OCI-LY7 (cell line): ENCODE data around the gene C1orf210. TPM values are rescaled to one million over a fixed set of nuclear protein-coding genes. Genes with fewer than 3 reads are reported as not detected.

Source experiments
- BruUV-seq: library from RNA; stranded (reverse); fragments of 400-500 nt; replicated peaks from 2 replicates; lab custom pipeline; 2021; lab: Mats Ljungman, UMichigan
- CTCF ChIA-PET: fragments of 300-600 bp; sonication (Branson Sonifier 250); formaldehyde crosslinking; loops from one replicate; lab custom pipeline; 2022; ENCODE audit warnings: antibody characterized with exemption; ENCODE audit not compliant: unreplicated experiment; lab: Charles Lee
- POLR2A ChIA-PET: fragments of 300-600 bp; sonication (Branson Sonifier 250); formaldehyde crosslinking; loops from one replicate; lab custom pipeline; 2022; ENCODE audit warnings: antibody characterized with exemption; lab: Charles Lee
- DNase-seq: peaks from one replicate; pipeline ENCODE4 v3.0.0-alpha.2; 2015; ENCODE audit warnings: low spot score
- H2AFZ ChIP-seq: fragments of 200-600 bp; sonication (generic), shearing (Covaris generic); 2 replicates; pipeline ENCODE4 v1.6.1; 2014; ENCODE audit warnings: mild to moderate bottlenecking, antibody characterized with exemption, low read length, moderate library complexity
- H3K27ac ChIP-seq: fragments of 200-600 bp; sonication (generic); 2 replicates; pipeline ENCODE4 v1.5.1; 2014; ENCODE audit warnings: mixed run types, low read depth, mild to moderate bottlenecking, moderate library complexity, low read length, inconsistent platforms; ENCODE audit not compliant: poor library complexity, severe bottlenecking
- H3K36me3 ChIP-seq: fragments of 200-600 bp; sonication (generic); 2 replicates; pipeline ENCODE4 v1.6.1; 2014; ENCODE audit warnings: mild to moderate bottlenecking, antibody characterized with exemption, low read length, moderate library complexity, mixed read lengths; ENCODE audit not compliant: insufficient read depth
- H3K4me1 ChIP-seq: fragments of 200-600 bp; sonication (generic); 2 replicates; pipeline ENCODE4 v1.5.1; 2014; ENCODE audit warnings: mild to moderate bottlenecking, low read length; ENCODE audit not compliant: insufficient read depth, poor library complexity, severe bottlenecking
- H3K4me2 ChIP-seq: fragments of 200-600 bp; sonication (generic); 2 replicates; pipeline ENCODE4 v1.6.1; 2014; ENCODE audit warnings: mild to moderate bottlenecking, low read length
- H3K4me3 ChIP-seq: fragments of 200-600 bp; sonication (generic); 2 replicates; pipeline ENCODE4 v1.5.1; 2014; ENCODE audit warnings: mild to moderate bottlenecking, low read depth, low read length; ENCODE audit not compliant: poor library complexity, severe bottlenecking
- H3K79me2 ChIP-seq: fragments of 200-600 bp; sonication (generic); 2 replicates; pipeline ENCODE4 v1.6.1; 2016; ENCODE audit warnings: low read depth, mild to moderate bottlenecking, low read length, moderate library complexity, mixed read lengths; ENCODE audit not compliant: insufficient read depth
- H3K9me2 ChIP-seq: fragments of 200-600 bp; sonication (generic); 2 replicates; pipeline ENCODE4 v1.6.1; 2016; ENCODE audit warnings: mild to moderate bottlenecking, low read length, mixed read lengths; ENCODE audit not compliant: insufficient read depth
- H3K9me3 ChIP-seq: fragments of 200-600 bp; sonication (generic); 2 replicates; pipeline ENCODE4 v1.6.1; 2014; ENCODE audit warnings: mild to moderate bottlenecking, mixed run types, low read length, mixed read lengths
- H4K20me1 ChIP-seq: fragments of 200-600 bp; sonication (generic); 2 replicates; pipeline ENCODE4 v1.6.1; 2014; ENCODE audit warnings: mild to moderate bottlenecking, antibody characterized with exemption, low read length, moderate library complexity, mixed read lengths; ENCODE audit not compliant: insufficient read depth
- EZH2phosphoT487 ChIP-seq: fragments of 200-600 bp; sonication (generic); IDR thresholded peaks from 2 replicates; pipeline ENCODE4 v1.6.1; 2018; ENCODE audit warnings: low read depth, borderline replicate concordance, mild to moderate bottlenecking, mixed run types, antibody characterized with exemption, low read length, moderate library complexity, mixed read lengths
- intact Hi-C: fragments of 100-400 bp; cut with micrococcal nuclease; formaldehyde crosslinking; loops from one replicate; pipeline ENCODE4 v1.10.0; 2022; ENCODE audit not compliant: unreplicated experiment
- total RNA-seq, 2 experiments: library from RNA; depleted of rRNA in 1 of 2; stranded (reverse); fragments of >200 nt in 1 of 2; shearing (Covaris generic) in 1 of 2; gene quantifications; 2 replicates each; pipeline ENCODE4 v1.2.3, GENCODE V29; 2014 to 2022
- TF ChIP-seq, protein P1 (sequence below): fragments of 200-600 bp; sonication (generic); conservative IDR thresholded peaks from 2 replicates; pipeline ENCODE4 v1.5.1; 2014; ENCODE audit warnings: mild to moderate bottlenecking, antibody characterized with exemption, low read length, moderate library complexity, mixed read lengths

Gene C1orf210
- total RNA-seq, 2 experiments from 2014 or later, result not detected

DNA sequence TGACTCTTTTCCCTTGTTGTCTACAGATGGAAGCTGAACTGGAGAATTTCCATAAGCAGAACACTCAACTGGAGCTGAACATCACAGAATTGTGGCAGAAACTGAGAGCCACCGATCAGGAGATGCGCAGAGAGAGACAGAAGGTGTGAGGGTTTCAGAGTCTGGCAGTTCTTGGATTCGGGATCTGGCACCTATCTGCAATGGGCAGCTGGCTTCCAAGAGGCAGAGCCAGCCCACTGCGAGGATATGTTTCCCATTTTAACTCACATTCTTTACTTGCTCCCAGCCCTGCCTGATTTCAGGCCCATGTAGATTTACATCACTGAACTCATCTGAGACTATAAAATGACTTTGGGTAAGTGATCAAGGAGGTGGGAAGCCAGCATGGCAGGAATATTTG is 52.9 kb downstream of the C1orf210 start:
- ChIA-PET CTCF (no interaction called here), POLR2A (no interaction called here)
- no peaks in the 10 kb centered on the region for H3K9me2 ChIP-seq
- no peak overlapping the region for H3K27ac ChIP-seq
- no peaks in the 10 kb centered on the region for H4K20me1 ChIP-seq
- H3K4me2 ChIP-seq, result no peak overlapping the region
- H3K4me1 ChIP-seq, result no peaks in the 10 kb centered on the region
- H2AFZ ChIP-seq, result no peak overlapping the region
- H3K36me3 ChIP-seq, result no peaks in the 10 kb centered on the region
- intact Hi-C loops, result no loop called here
- no peak for TF ChIP-seq EZH2phosphoT487
- TF ChIP-seq, protein P1, sequence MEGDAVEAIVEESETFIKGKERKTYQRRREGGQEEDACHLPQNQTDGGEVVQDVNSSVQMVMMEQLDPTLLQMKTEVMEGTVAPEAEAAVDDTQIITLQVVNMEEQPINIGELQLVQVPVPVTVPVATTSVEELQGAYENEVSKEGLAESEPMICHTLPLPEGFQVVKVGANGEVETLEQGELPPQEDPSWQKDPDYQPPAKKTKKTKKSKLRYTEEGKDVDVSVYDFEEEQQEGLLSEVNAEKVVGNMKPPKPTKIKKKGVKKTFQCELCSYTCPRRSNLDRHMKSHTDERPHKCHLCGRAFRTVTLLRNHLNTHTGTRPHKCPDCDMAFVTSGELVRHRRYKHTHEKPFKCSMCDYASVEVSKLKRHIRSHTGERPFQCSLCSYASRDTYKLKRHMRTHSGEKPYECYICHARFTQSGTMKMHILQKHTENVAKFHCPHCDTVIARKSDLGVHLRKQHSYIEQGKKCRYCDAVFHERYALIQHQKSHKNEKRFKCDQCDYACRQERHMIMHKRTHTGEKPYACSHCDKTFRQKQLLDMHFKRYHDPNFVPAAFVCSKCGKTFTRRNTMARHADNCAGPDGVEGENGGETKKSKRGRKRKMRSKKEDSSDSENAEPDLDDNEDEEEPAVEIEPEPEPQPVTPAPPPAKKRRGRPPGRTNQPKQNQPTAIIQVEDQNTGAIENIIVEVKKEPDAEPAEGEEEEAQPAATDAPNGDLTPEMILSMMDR, result no peak
- DNase-seq, result no peak
- no TSS peak for BruUV-seq
- no peaks in the 10 kb centered on the region for H3K79me2 ChIP-seq
- no peaks in the 10 kb centered on the region for H3K9me3 ChIP-seq
- H3K4me3 ChIP-seq, result no peak overlapping the region

DNA sequence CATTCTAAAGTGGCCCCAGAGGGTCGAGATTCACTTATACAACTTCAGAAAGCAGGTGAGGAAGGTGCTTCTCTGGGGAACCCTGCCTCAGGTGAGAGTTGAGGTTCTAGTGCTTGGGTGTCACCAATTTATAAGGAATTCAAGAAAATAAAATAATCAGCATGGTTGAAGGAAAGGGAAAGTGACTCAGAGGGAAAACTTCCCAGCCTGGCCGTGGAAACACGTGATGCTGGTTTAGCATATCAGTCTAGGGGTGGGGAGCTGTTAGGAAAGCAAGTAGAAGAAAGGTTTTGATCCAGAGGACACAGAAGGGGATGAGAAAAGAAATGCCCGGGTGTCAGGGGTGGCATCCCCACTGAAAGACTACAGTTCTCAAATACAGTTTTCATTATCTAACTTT is 53.3 kb downstream of the C1orf210 start:
- Histone ChIP-seq H3K4me1 (no peaks in the 10 kb centered on the region), H4K20me1 (no peaks in the 10 kb centered on the region), H3K27ac (no peak overlapping the region), H3K9me3 (no peaks in the 10 kb centered on the region), H3K4me3 (no peak overlapping the region), H3K36me3 (no peaks in the 10 kb centered on the region), H2AFZ (no peak overlapping the region), H3K9me2 (no peaks in the 10 kb centered on the region), H3K4me2 (no peak overlapping the region), H3K79me2 (no peaks in the 10 kb centered on the region)
- BruUV-seq, result no TSS peak
- TF ChIP-seq, protein P1, result no peak
- no peak for TF ChIP-seq EZH2phosphoT487
- intact Hi-C loops, result no loop called here
- ChIA-PET POLR2A (interaction anchor here (0.7 kb wide), 3 partner anchors 60 to 449 kb away, joined by 3 read pairs; no protein-coding TSS in a partner anchor), CTCF (no interaction called here)
- no peak for DNase-seq

Other genes with a start within 250 kb of the C1orf210 start
- 65.4 and 105 TPM in 2 replicates for gene EBNA1BP2, start 113.3 kb downstream of the C1orf210 start, total RNA-seq (2014; rRNA removed; shearing (Covaris generic))
- gene EBNA1BP2, start 113.3 kb downstream of the C1orf210 start, total RNA-seq (2022), result 48.4 and 63.0 TPM in 2 replicates
- gene CFAP57, start 113.3 kb downstream of the C1orf210 start, total RNA-seq (2014; rRNA removed; shearing (Covaris generic)), result 0.05 TPM in 1 of 2 replicates, not detected in the other
- 0.17 and 0.26 TPM in 2 replicates for gene CFAP57, start 113.3 kb downstream of the C1orf210 start, total RNA-seq (2022)
- gene TMEM125, start 15.6 kb downstream of the C1orf210 start, total RNA-seq (2014; rRNA removed; shearing (Covaris generic)), result not detected in 2 replicates
- gene TMEM125, start 15.6 kb downstream of the C1orf210 start, total RNA-seq (2022), result 0.23 and 0.44 TPM in 2 replicates
- gene TIE1, start 15.4 kb upstream of the C1orf210 start, total RNA-seq (2014; rRNA removed; shearing (Covaris generic)), result 0.66 TPM in 1 of 2 replicates, not detected in the other
- 0.15 TPM in 1 of 2 replicates, not detected in the other for gene TIE1, start 15.4 kb upstream of the C1orf210 start, total RNA-seq (2022)
- not detected in 2 replicates for gene MPL, start 52.2 kb upstream of the C1orf210 start, total RNA-seq (2014; rRNA removed; shearing (Covaris generic))
- gene MPL, start 52.2 kb upstream of the C1orf210 start, total RNA-seq (2022), result not detected in 2 replicates
- gene CDC20, start 73.4 kb upstream of the C1orf210 start, total RNA-seq (2014; rRNA removed; shearing (Covaris generic)), result 153 and 174 TPM in 2 replicates
- gene CDC20, start 73.4 kb upstream of the C1orf210 start, total RNA-seq (2022), result 209 and 223 TPM in 2 replicates
- gene ELOVL1, start 82.4 kb upstream of the C1orf210 start, total RNA-seq (2014; rRNA removed; shearing (Covaris generic)), result 24.4 and 35.9 TPM in 2 replicates
- gene ELOVL1, start 82.4 kb upstream of the C1orf210 start, total RNA-seq (2022), result 38.2 and 43.9 TPM in 2 replicates
- 37.6 and 38.8 TPM in 2 replicates for gene MED8, start 104.2 kb upstream of the C1orf210 start, total RNA-seq (2014; rRNA removed; shearing (Covaris generic))
- gene MED8, start 104.2 kb upstream of the C1orf210 start, total RNA-seq (2022), result 37.8 and 38.4 TPM in 2 replicates
- 25.2 and 33.7 TPM in 2 replicates for gene SZT2, start 104.3 kb upstream of the C1orf210 start, total RNA-seq (2014; rRNA removed; shearing (Covaris generic))
- 79.4 and 79.8 TPM in 2 replicates for gene SZT2, start 104.3 kb upstream of the C1orf210 start, total RNA-seq (2022)
- not detected in 2 replicates for gene HYI, start 168.3 kb upstream of the C1orf210 start, total RNA-seq (2014; rRNA removed; shearing (Covaris generic))
- gene HYI, start 168.3 kb upstream of the C1orf210 start, total RNA-seq (2022), result not detected in 2 replicates
- 0.06 TPM in 1 of 2 replicates, not detected in the other for gene PTPRF, start 245.3 kb upstream of the C1orf210 start, total RNA-seq (2014; rRNA removed; shearing (Covaris generic))
- 0.48 and 0.57 TPM in 2 replicates for gene PTPRF, start 245.3 kb upstream of the C1orf210 start, total RNA-seq (2022)